Dendritic cell treated with granulocyte-macrophage colony-stimulating factor and Interleukin-4, amounts not matched to agents 40 ng/mL and 50 ng/mL, for 4 days (primary cell): Measurements from ENCODE around the gene TFAP2C.

Experiments used
- H3K27ac Mint-ChIP-seq: one replicate; pipeline ENCODE4 v1.8.0; 2022; ENCODE audit warnings: mild to moderate bottlenecking, mixed read lengths
- H3K27me3 Mint-ChIP-seq: one replicate; pipeline ENCODE4 v1.8.0; 2022; ENCODE audit warnings: mild to moderate bottlenecking, mixed read lengths
- H3K36me3 Mint-ChIP-seq: one replicate; pipeline ENCODE4 v1.8.0; 2022; ENCODE audit warnings: low read depth, mixed read lengths
- H3K4me1 Mint-ChIP-seq: one replicate; pipeline ENCODE4 v1.8.0; 2022; ENCODE audit warnings: low read depth, mixed read lengths
- H3K4me3 Mint-ChIP-seq: one replicate; pipeline ENCODE4 v1.8.0; 2022; ENCODE audit warnings: mild to moderate bottlenecking, moderate library complexity, mixed read lengths
- H3K9me3 Mint-ChIP-seq: one replicate; pipeline ENCODE4 v1.8.0; 2022; ENCODE audit warnings: mixed read lengths
- intact Hi-C: fragments of 100-400 bp; cut with micrococcal nuclease; formaldehyde crosslinking; loops from one replicate; pipeline ENCODE4 v1.15.0; 2022

The TFAP2C gene

DNA sequence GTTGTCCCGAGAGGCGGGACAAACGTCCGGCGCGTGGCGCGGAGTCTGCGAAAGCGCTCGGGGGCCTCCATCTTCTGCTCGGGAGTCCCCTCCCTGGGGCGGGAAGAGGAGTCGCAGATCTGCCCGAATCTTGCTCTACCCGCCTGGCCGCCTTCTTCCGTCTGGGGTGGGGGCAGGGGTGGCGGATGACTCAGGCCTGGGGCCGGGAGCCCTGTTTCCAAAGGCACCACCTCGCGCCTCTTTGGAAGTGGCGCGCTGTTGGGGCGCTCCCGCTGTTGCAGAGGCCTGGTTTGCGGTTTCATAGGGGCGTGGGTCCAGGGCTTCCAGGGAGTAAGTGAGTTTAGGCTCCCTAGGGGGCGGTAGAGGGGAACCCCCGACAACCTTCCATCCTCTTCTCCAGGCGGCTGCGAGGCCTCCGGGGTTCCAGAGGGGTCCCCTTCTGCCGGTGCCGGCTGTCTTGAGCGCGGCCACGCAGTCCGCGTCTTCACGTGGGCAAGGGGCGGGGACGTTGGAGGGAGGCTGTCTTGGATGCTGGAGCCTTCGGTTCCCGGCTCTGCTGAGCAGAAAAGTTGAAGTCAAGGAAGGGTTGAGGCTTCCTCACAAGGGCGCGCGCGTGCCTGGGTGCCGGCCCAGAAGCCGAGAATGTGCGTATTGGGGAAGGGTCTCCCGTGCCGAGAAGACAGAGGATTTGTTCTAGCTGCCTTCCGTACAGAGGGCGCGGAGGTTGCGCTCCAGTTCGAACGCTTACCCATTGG lies 2.6 kb upstream of the TFAP2C start:
- Mint-ChIP-seq H3K4me1 (peaks cover 26% of the 10 kb centered on the region), H3K4me3 (no peak overlapping the region), H3K36me3 (no peaks in the 10 kb centered on the region), H3K27me3 (peaks cover 94% of the 10 kb centered on the region), H3K27ac (no peak overlapping the region), H3K9me3 (no peaks in the 10 kb centered on the region)
- intact Hi-C loops, result no loop called here

DNA sequence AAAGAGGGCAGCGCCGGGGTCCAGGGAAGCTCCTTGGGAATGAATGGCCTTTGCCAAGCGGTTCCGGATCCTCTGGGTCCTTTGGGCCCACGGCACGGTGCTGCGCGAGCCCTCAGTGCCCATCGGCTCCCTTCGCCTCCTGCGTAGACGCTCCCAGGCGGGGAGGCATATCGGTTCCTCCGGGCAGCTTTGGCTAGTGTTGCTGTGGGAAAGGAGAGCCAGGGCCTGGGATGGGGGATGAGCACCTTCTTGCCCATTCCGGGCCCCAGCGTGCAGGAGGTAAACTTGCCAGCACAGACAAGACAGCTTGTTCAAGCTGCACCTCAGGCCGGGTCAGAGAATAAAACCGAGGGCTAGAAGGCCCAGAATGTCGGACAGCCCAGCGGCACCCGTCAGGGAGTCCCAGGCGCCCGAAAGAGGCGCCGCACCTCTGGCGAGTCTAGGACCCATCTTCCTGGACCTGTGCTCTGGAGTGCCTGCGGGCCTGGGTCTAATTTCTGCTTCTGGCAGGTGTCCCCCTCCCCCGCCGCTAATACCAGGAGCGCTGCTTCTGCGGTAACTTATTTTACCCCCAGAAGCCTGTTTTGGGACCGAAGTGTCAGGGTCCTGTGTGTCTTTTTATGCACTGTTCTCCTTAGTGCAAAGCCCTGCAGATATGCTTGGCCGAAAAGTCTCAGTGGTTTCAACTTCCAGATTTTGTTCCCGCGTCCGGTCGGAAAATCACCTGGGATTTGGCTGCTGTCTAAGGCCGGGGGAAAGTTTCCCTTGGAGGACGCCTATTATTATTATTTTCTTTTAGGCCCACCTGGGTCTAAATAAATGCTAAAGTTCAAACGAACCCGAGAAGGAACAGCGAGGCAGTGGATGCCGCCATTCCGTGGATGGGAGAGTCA lies 1.7 kb upstream of the TFAP2C start:
- intact Hi-C loops, result no loop called here
- Mint-ChIP-seq H3K27ac (no peak overlapping the region), H3K9me3 (no peaks in the 10 kb centered on the region), H3K27me3 (peaks cover 95% of the 10 kb centered on the region), H3K4me3 (no peak overlapping the region), H3K36me3 (no peaks in the 10 kb centered on the region), H3K4me1 (peaks cover 26% of the 10 kb centered on the region)

DNA sequence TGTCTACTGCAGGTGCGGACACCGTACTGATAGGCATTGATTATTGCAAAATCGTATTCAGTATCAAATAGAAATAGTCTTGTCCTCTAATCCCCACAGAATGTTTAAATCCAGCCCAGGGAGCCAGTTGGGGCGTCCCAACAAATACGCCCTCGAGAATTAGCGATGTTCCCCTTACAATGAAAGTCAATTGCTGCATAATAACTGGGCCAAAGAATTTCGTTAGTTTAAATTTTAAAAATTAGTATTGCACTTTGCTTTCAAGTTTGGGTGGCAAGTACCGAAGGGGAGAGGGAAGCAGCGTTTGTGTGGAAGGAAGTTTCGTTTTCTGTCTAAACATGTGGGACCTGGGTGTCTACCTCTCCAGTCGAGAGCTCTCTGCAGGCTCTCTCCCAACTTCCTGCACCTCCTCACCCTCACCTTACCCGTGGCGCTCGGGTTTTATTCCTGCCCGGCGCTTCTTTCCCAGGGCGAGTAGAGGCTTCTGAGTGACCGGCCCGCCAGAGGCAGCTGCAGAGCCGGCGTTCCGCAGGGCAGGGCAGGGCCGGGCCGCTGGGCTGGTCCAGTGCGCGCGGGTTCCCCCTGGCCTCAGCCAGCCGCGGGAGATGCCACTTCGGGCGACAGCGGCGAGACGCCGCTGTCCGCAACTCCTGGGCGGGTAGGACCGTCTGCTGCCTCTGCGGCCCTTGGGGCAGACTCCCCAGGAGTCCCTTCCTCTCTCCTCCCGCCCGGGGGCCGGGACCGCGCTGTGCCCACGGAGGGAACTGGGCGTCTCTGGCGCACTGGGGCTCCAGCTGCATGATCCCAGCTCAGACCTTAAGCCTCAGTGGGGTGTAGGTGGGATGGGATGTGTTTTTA lies 862 bp upstream of the TFAP2C start:
- Mint-ChIP-seq H3K27me3 (peaks cover 97% of the 10 kb centered on the region), H3K4me3 (peak overlapping the region; percentile 70), H3K27ac (no peak overlapping the region), H3K36me3 (no peaks in the 10 kb centered on the region), H3K4me1 (peaks cover 26% of the 10 kb centered on the region), H3K9me3 (no peaks in the 10 kb centered on the region)
- intact Hi-C loops, result no loop called here

DNA sequence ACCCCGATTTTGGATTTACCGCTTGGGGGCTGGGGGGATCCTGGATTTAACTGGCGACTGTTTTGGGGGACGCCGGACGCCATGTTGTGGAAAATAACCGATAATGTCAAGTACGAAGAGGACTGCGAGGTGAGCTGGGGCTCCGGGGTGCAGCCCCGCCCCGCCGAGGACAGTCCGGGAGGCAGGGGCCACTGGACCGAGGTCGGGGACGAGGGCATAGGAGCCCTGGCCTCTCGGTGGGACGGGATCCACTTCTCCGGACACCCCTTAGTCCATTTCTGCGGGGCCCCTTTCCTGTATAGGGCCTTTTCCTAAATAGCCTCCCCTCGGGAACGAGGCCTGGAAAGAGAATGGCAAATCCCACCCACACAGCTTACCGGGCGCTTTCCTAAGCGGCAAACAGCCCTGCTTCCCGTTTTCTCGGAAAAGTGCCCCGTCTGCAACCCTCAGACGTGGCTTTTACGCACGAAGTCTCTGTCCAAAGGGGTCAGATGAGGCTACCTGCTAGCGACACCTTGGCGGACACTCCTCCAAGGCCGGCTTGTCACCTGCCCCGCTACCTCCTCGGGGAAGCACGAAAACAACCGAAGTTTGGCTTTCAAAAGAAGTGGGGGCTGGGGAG lies 469 bp downstream of the TFAP2C start:
- H3K9me3 Mint-ChIP-seq, result no peaks in the 10 kb centered on the region
- peaks cover 97% of the 10 kb centered on the region for H3K27me3 Mint-ChIP-seq
- H3K4me1 Mint-ChIP-seq, result peaks cover 26% of the 10 kb centered on the region
- H3K27ac Mint-ChIP-seq, result no peak overlapping the region
- peak overlapping the region; percentile 70 for H3K4me3 Mint-ChIP-seq
- H3K36me3 Mint-ChIP-seq, result no peaks in the 10 kb centered on the region
- intact Hi-C loops, result no loop called here

DNA sequence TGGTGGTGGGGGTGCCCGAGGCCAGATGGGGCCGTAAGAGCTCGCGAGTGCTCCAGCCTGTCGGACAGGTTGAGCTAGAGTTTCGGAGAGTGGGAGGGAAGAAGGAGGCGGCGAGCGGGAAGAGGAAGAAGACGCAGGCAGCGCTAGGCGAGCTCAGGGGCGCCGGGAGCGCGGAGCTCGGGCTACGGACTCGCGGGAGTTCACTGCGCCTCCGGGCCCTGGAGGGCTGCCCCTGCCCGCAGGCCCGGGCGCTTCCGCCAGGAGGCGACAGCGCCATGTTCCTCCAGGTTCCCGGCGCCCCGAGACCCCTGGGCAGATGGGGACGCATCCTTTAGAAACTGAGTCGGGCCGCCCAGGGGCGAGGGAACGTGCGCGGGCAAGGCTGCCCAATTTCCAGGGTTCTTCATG lies 984 bp downstream of the TFAP2C start:
- H3K27me3 Mint-ChIP-seq, result peaks cover 97% of the 10 kb centered on the region

DNA sequence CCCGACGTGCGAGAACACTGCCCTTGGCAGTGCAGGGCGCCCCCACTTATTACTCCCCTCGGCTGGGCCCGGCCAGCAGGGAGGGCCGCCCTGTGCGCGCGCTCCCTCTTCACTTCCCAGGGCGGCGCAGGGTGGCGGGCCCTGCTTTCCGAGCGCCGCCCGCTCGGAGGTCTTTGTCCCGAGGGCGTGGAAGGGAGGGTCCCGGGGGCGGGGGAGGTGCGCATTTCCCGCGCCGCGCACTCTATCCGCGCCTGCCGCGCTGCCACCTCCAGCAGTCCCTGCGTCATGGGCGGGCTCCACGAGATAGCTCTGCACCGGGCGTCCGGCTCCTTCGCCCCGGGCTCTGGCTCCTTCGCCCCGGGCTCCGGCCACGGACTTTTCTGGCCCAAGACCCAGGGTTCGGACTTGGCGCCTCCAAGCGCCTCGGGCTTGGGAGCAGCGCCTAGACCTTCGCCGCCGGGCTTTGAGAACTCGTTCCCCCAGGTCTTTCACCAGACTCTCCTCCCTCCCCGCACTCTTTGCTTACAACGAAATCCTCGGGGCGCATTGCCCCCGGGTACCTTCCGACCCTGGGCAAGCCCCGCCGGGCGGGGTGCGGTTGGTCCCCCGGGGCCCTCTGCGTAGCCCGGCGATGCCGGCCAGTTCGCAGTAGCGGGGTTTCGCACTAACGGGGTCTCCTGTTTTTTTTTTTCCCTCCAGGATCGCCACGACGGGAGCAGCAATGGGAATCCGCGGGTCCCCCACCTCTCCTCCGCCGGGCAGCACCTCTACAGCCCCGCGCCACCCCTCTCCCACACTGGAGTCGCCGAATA lies 1.6 kb downstream of the TFAP2C start:
- no peak overlapping the region for H3K27ac Mint-ChIP-seq
- H3K36me3 Mint-ChIP-seq, result no peaks in the 10 kb centered on the region
- peaks cover 26% of the 10 kb centered on the region for H3K4me1 Mint-ChIP-seq
- H3K4me3 Mint-ChIP-seq, result no peak overlapping the region
- H3K27me3 Mint-ChIP-seq, result peaks cover 94% of the 10 kb centered on the region
- intact Hi-C loops, result no loop called here
- H3K9me3 Mint-ChIP-seq, result no peaks in the 10 kb centered on the region

More for the DNA sequence above, 984 bp downstream of the TFAP2C start:
- intact Hi-C loops, result no loop called here
- H3K27ac Mint-ChIP-seq, result no peak overlapping the region
- no peaks in the 10 kb centered on the region for H3K36me3 Mint-ChIP-seq
- no peaks in the 10 kb centered on the region for H3K9me3 Mint-ChIP-seq
- H3K4me1 Mint-ChIP-seq, result peaks cover 26% of the 10 kb centered on the region
- H3K4me3 Mint-ChIP-seq, result peak overlapping the region; percentile 20

DNA sequence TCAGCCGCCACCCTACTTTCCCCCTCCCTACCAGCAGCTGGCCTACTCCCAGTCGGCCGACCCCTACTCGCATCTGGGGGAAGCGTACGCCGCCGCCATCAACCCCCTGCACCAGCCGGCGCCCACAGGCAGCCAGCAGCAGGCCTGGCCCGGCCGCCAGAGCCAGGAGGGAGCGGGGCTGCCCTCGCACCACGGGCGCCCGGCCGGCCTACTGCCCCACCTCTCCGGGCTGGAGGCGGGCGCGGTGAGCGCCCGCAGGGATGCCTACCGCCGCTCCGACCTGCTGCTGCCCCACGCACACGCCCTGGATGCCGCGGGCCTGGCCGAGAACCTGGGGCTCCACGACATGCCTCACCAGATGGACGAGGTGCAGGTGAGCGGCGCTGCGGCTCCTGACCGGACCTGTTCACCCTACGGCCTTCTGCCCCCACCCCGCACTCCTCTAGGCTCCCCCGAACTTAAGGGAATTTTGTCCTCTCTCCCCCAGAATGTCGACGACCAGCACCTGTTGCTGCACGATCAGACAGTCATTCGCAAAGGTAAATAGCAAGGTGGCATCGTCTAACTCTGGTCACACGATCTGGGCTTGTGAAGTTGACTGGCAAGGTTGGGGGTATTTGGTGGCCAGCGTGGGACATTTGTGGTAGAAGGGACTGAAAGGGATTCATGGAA lies 2.3 kb downstream of the TFAP2C start:
- no peak overlapping the region for H3K4me3 Mint-ChIP-seq
- no peaks in the 10 kb centered on the region for H3K36me3 Mint-ChIP-seq
- peaks cover 93% of the 10 kb centered on the region for H3K27me3 Mint-ChIP-seq
- H3K4me1 Mint-ChIP-seq, result peaks cover 24% of the 10 kb centered on the region
- H3K27ac Mint-ChIP-seq, result no peak overlapping the region
- intact Hi-C loops, result no loop called here
- no peaks in the 10 kb centered on the region for H3K9me3 Mint-ChIP-seq

DNA sequence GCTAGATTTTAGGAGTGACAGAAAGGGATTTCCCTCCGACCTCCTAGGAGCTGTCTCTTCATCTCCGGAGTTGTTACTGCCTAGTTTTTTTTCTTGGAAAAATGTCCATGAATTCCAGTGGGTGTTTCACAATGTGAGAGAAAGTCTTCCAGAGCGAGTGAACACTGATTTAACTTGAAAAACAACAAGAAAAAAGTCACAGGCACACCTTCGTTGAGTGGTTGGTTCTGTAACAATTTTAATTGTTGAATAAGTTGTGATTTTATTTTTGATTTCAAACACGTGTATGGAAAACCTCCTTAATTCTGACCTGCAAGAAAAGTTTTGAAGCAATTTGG lies 2.9 kb downstream of the TFAP2C start:
- H3K27ac Mint-ChIP-seq, result no peak overlapping the region
- intact Hi-C loops, result no loop called here
- H3K36me3 Mint-ChIP-seq, result no peaks in the 10 kb centered on the region
- no peaks in the 10 kb centered on the region for H3K9me3 Mint-ChIP-seq
- peaks cover 88% of the 10 kb centered on the region for H3K27me3 Mint-ChIP-seq
- no peak overlapping the region for H3K4me3 Mint-ChIP-seq
- H3K4me1 Mint-ChIP-seq, result peaks cover 20% of the 10 kb centered on the region

DNA sequence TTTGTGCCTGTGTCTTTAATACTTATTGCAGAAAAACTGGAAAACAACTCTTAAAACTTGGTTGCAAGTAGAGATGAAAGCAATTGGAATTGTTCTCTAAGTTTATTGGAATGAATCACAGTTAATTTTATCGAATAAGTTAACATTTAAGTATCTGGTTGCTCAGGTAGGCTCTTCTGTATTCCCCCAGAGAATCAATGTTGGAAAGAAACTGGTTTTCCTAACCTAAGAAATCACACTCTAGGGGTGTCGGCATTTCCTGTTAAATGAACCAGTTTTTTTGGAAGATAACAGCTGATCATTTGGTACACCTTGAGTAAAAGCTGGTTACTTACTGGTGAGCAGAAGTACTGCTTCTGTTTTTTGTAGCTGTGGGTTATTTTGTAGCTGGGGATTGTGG lies 5.2 kb downstream of the TFAP2C start:
- no peak overlapping the region for H3K27ac Mint-ChIP-seq
- H3K4me1 Mint-ChIP-seq, result peaks cover 9% of the 10 kb centered on the region
- H3K36me3 Mint-ChIP-seq, result no peaks in the 10 kb centered on the region
- intact Hi-C loops, result no loop called here
- H3K9me3 Mint-ChIP-seq, result no peaks in the 10 kb centered on the region
- H3K27me3 Mint-ChIP-seq, result peaks cover 73% of the 10 kb centered on the region
- no peak overlapping the region for H3K4me3 Mint-ChIP-seq

DNA sequence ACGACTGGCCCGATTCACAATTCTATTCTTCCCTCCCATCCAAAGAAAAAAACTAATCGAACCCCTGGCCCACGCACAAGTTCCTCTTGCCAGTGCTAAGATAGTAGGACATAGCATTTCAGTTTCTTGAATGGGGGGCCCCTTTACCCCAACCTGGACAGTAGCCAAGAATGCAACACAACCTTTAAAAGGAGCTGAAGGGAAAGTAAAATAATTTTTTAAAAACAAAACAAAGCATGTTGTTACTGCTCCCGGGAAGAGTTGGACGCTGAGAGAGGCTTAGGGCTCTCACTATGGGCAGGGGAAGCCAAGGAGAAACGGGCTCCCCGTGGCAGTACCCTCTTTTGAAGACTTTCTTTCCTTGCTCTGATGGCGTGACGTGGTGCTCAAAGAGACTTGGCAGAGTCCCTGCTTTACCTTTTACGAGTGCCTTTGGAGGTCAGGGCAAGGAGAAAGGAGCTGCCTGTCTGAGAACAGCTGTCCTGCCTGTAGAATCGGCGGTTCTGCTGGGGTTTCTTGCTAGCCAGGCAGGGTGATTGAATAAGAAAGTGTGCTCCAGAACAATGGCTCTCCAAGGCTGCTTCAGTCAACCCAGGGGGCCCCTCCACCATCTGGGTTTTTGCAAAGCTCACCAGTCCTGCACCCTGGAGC lies 5.8 kb downstream of the TFAP2C start:
- Mint-ChIP-seq H3K4me1 (peaks cover 3% of the 10 kb centered on the region), H3K9me3 (no peaks in the 10 kb centered on the region), H3K27me3 (peaks cover 70% of the 10 kb centered on the region), H3K4me3 (no peak overlapping the region), H3K36me3 (no peaks in the 10 kb centered on the region), H3K27ac (no peak overlapping the region)
- intact Hi-C loops, result no loop called here

DNA sequence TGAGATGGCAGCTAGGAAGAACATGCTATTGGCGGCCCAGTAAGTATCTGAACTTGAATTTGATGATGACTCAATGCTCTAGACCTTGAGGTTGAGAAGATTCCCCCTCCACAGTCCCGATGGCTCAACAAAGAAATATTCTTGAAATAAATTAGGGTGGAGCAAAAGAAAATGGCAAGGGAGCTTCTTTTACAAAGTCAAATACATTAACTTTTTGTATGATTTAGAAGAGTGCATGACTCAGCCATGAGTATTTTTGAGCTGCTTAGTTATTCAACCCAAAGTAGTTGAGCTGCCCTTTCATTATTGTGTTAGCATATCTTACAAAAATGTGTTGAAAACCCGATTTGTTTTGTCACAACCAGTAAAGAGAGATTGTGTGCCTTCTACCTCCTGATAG lies 7.6 kb downstream of the TFAP2C start:
- no peaks in the 10 kb centered on the region for H3K9me3 Mint-ChIP-seq
- intact Hi-C loops, result no loop called here
- H3K27ac Mint-ChIP-seq, result no peak overlapping the region
- no peaks in the 10 kb centered on the region for H3K4me1 Mint-ChIP-seq
- H3K27me3 Mint-ChIP-seq, result peaks cover 53% of the 10 kb centered on the region
- H3K36me3 Mint-ChIP-seq, result no peaks in the 10 kb centered on the region
- no peak overlapping the region for H3K4me3 Mint-ChIP-seq

DNA sequence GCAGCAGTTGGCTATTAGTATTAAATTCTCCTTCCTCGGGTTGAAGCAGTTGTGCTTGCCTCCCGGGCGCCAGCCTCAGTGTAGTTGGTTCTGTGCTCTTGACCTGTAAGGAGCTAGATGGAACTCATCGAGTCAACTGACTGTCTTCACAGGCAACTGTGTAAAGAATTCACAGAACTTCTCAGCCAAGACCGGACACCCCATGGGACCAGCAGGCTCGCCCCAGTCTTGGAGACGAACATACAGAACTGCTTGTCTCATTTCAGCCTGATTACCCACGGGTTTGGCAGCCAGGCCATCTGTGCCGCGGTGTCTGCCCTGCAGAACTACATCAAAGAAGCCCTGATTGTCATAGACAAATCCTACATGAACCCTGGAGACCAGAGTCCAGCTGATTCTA lies 8.5 kb downstream of the TFAP2C start:
- no peak overlapping the region for H3K4me3 Mint-ChIP-seq
- no peak overlapping the region for H3K27ac Mint-ChIP-seq
- no peaks in the 10 kb centered on the region for H3K4me1 Mint-ChIP-seq
- intact Hi-C loops, result no loop called here
- no peaks in the 10 kb centered on the region for H3K9me3 Mint-ChIP-seq
- H3K36me3 Mint-ChIP-seq, result no peaks in the 10 kb centered on the region
- peaks cover 45% of the 10 kb centered on the region for H3K27me3 Mint-ChIP-seq
